GM10266 (cell line): ENCODE measurements around the gene RRBP1.

Experiments
- DNase-seq: peaks from one replicate; pipeline ENCODE4 v3.0.0; 2012; ENCODE audit errors: extremely low spot score
- CTCF ChIP-seq: IDR thresholded peaks from 2 replicates; pipeline ENCODE4 v1.5.1; 2012; ENCODE audit warnings: mild to moderate bottlenecking, low read depth; ENCODE audit not compliant: control insufficient read depth, insufficient read depth; ENCODE audit errors: missing control alignments

The RRBP1 gene

GRCh38 chr20:17682103-17682888 lies at the start of gene RRBP1:
RRBP1 (minus strand) TSS chr20:17682242; CDS start chr20:17660507, 21,735 bp downstream.
- peak; percentile 76 for TF ChIP-seq CTCF
- DNase-seq, result peak; percentile 99

GRCh38 chr20:17731233-17731632 lies 49.2 kb upstream of the RRBP1 start:
- no peak for TF ChIP-seq CTCF
- no peak for DNase-seq

GRCh38 chr20:17730071-17730470 lies 48.0 kb upstream of the RRBP1 start:
- no peak for DNase-seq
- TF ChIP-seq CTCF, result no peak

- no peak for TF ChIP-seq CTCF
- DNase-seq, result no peak
Measured at GRCh38 chr20:17728074-17728473, 46.0 kb upstream of the RRBP1 start.

- no peak for DNase-seq
- TF ChIP-seq CTCF, result no peak
Measured at GRCh38 chr20:17727351-17727750, 45.3 kb upstream of the RRBP1 start.

- DNase-seq, result no peak
- TF ChIP-seq CTCF, result no peak
Measured at GRCh38 chr20:17726902-17727301, 44.9 kb upstream of the RRBP1 start.

GRCh38 chr20:17725094-17725835 lies 43.2 kb upstream of the RRBP1 start:
- TF ChIP-seq CTCF, result no peak
- DNase-seq, result no peak
